GM12874 (cell line): Measurements from ENCODE around the gene IL13RA1.

ENCODE experiments used
- CTCF ChIP-seq: IDR thresholded peaks from 2 replicates; pipeline ENCODE4 v1.5.1; 2011; ENCODE audit warnings: low read depth, mild to moderate bottlenecking, control low read depth, low read length, moderate library complexity; ENCODE audit not compliant: insufficient read depth

IL13RA1 gene

GRCh38 chrX:118770133-118770760 is 42.8 kb downstream of the IL13RA1 start:
- TF ChIP-seq CTCF, result no peak

- TF ChIP-seq CTCF, result no peak
Measured at GRCh38 chrX:118772051-118772450, 44.6 kb downstream of the IL13RA1 start.

GRCh38 chrX:118773782-118774181 is 46.4 kb downstream of the IL13RA1 start:
- no peak for TF ChIP-seq CTCF

GRCh38 chrX:118779581-118779980 is 52.2 kb downstream of the IL13RA1 start:
- TF ChIP-seq CTCF, result no peak

GRCh38 chrX:118780509-118780908 is 53.1 kb downstream of the IL13RA1 start:
- TF ChIP-seq CTCF, result no peak

GRCh38 chrX:118780911-118781310 is 53.5 kb downstream of the IL13RA1 start:
- no peak for TF ChIP-seq CTCF

GRCh38 chrX:118795528-118796280 is 68.3 kb downstream of the IL13RA1 start:
- no peak for TF ChIP-seq CTCF
